ENCODE results near the gene SVEP1.

GRCh38 chr9:110520120-110520701, 59.3 kb downstream of the SVEP1 start:
- TF ChIP-seq CTCF (conservative IDR thresholded peaks at IDR 0.05; ENCODE audit: low read depth, low read length) (no peak), EZH2 (IDR thresholded peaks at IDR 0.05; ENCODE audit: low read length, unreplicated experiment) (no peak)
